ENCODE measurements around the gene SLC5A2.
A peak's percentile ranks its signal among the peaks of the same experiment; 100 is the strongest.

- peak; percentile 52 to 60; a peak in 3 of 4 replicates for TF ChIP-seq REST (IDR thresholded peaks at IDR 0.05; ENCODE audit: insufficient read depth in 1 of 2, low read depth in 2 of 2, low read length in 2 of 2)
- peak; percentile 55 for TF ChIP-seq FOXP2 (optimal IDR thresholded peaks at IDR 0.05; ENCODE audit: borderline replicate concordance, extremely low read depth, extremely low read length, insufficient read depth)
- TF ChIP-seq POLR2AphosphoS5 (IDR thresholded peaks at IDR 0.05; ENCODE audit: low read depth, low read length): peak; percentile 79
- peak; percentile 47; the same call in 1 of the 2 replicates for TF ChIP-seq SIN3A (IDR thresholded peaks at IDR 0.05; ENCODE audit: borderline replicate concordance, insufficient read depth, low read length)
- TF ChIP-seq TAF1 (IDR thresholded peaks at IDR 0.05; ENCODE audit: borderline replicate concordance, insufficient read depth, low read length): peak; percentile 67; the same call in 1 of the 2 replicates
Measured at GRCh38 chr16:31507929-31508705, 25.2 kb downstream of the SLC5A2 start, which contains the start of gene RUSF1.

Data from PFSK-1 (cell line).